Pancreas (tissue), 10 donors: ENCODE data around the gene SLC29A3. TPM values are rescaled to one million over a fixed set of nuclear protein-coding genes. Genes with fewer than 3 reads are reported as not detected.

Source experiments
- ATAC-seq, 4 donors: fragments of 200-7000 bp; cut with Tn5 transposase; one replicate each; pipeline versions ENCODE4 v1.8.0 to v1.9.1; 2020; ENCODE audit warnings: mild to moderate bottlenecking in 4 of 4, moderate library complexity in 4 of 4
- DNase-seq, 6 donors: peaks; one replicate each; pipeline ENCODE4 v3.0.0-alpha.2; 2020
- FAIRE-seq: peaks from 2 replicates; lab custom pipeline; 2012; peaks lifted over from hg19 to GRCh38; lab: Jason Lieb, UNC
- H3K27ac ChIP-seq, 4 donors: fragments of 200-600 bp; sonication (generic); 1 replicate in 3 of 4; 2 replicates in 1 of 4; pipeline versions ENCODE4 v1.5.0 to v1.8.0; 2020
- H3K27me3 ChIP-seq, 4 donors: fragments of 200-600 bp; one replicate each; pipeline ENCODE4 v1.8.0; 2021
- H3K36me3 ChIP-seq, 3 donors: fragments of 200-600 bp; sonication (generic) in 1 of 3; one replicate each; pipeline versions ENCODE4 v1.5.0 to v1.8.0; 2020 to 2021
- H3K4me1 ChIP-seq, 3 donors: fragments of 200-600 bp; one replicate each; pipeline ENCODE4 v1.8.0; 2021
- H3K4me3 ChIP-seq, 4 donors: fragments of 200-600 bp; sonication (generic) in 2 of 4; one replicate each; pipeline versions ENCODE4 v1.5.0 to v1.8.0; 2020 to 2021
- H3K9me3 ChIP-seq, 4 donors: fragments of 200-600 bp; one replicate each; pipeline ENCODE4 v1.8.0; 2021
- WGBS, 2 donors: extraction: QIAGEN DNeasy Blood & Tissue Kit; methylation state at CpG; one replicate each; pipeline ENCODE4 v1.1.7; 2013; 5-methylcytosine and 5-hydroxymethylcytosine counted together
- intact Hi-C, 3 donors: fragments of 100-400 bp; cut with DNase I; formaldehyde crosslinking; loops; one replicate each; pipeline versions ENCODE4 v1.11.1 to v1.14.2; 2022
- polyA plus RNA-seq, 2 donors: library from polyadenylated mRNA; stranded (reverse); fragments of 200-250 nt; gene quantifications; one replicate each; pipeline ENCODE4 v1.2.3, GENCODE V29; 2013
- total RNA-seq, 6 donors: library from RNA; stranded (reverse); fragmentation: NEBNext Ultra II Directional in 4 of 6; extraction: Animal tissue kit (Norgen Biotek cat#: 25700) in 4 of 6; gene quantifications; one replicate each; pipeline versions ENCODE4 v1.2.1 to v1.2.4, GENCODE V29; 2021 to 2023
- TF ChIP-seq, protein P1 (sequence below), 4 donors: fragments of 200-600 bp; sonication (generic) in 3 of 4; IDR thresholded peaks; one replicate each; pipeline versions ENCODE4 v1.5.0 to v1.8.0; 2021; ENCODE audit warnings: antibody characterized with exemption in 4 of 4
- donor health status: healthy with polysubstance abuse.
- donor health status: DM: no; HTN: no; CAD: no; lungs with moderate emphysema.
- donor health status: DM: no; HTN: no; CAD: no.
- donor health status: control.
- donor health status: control.
- donor health status: Bipolar disorder and iron deficiency.
- donor health status: DM: yes; HTN: yes; CAD: no.
- donor health status: DM: no; HTN: no; CAD: no.
- donor health status: DM: no; HTN: no; CAD: no.
- donor health status: DM: yes; HTN: yes; CAD: no.

SLC29A3 gene
- total and polyA plus RNA-seq, 8 donors = 2.2 to 7.0 (median 3.2) TPM

DNA sequence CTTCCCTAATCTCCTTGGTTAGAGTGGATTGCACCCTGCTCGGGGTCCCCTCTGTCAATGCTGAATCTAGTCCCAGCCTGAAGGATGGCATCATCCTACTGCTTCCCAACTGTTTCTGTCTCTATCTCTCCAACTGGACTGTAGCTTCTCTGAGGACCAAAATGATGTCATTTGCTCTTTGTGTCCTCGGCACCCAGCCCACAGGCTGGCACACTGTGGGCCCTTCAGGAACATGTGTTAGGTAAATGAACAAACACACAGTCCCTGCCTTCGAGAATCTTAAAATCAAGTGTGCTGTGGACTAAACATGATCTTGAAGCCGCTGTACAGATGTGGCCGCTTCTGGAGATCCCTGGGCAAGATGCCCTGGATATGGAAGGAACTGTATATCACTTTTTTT, 72.6 kb downstream of the SLC29A3 start:
- no peak for FAIRE-seq
- no peak overlapping the region for H3K27ac ChIP-seq
- DNase-seq = no peak
- intact Hi-C loops = loop anchor here in 1 of 3 donors (5.0 kb wide), 1 partner anchor 181 kb away; no protein-coding TSS in a partner anchor
- H3K4me1 ChIP-seq = no peaks in the 10 kb centered on the region
- H3K36me3 ChIP-seq = no peaks in the 10 kb centered on the region
- TF ChIP-seq, protein P1, sequence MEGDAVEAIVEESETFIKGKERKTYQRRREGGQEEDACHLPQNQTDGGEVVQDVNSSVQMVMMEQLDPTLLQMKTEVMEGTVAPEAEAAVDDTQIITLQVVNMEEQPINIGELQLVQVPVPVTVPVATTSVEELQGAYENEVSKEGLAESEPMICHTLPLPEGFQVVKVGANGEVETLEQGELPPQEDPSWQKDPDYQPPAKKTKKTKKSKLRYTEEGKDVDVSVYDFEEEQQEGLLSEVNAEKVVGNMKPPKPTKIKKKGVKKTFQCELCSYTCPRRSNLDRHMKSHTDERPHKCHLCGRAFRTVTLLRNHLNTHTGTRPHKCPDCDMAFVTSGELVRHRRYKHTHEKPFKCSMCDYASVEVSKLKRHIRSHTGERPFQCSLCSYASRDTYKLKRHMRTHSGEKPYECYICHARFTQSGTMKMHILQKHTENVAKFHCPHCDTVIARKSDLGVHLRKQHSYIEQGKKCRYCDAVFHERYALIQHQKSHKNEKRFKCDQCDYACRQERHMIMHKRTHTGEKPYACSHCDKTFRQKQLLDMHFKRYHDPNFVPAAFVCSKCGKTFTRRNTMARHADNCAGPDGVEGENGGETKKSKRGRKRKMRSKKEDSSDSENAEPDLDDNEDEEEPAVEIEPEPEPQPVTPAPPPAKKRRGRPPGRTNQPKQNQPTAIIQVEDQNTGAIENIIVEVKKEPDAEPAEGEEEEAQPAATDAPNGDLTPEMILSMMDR (IDR thresholded peaks at IDR 0.05) = no peak
- no peak overlapping the region for H3K4me3 ChIP-seq
- no peaks in the 10 kb centered on the region for H3K27me3 ChIP-seq
- WGBS, 2 donors = 61 to 75% methylated on average over 5 of the region's 5 CpGs
- no peaks in the 10 kb centered on the region for H3K9me3 ChIP-seq
- no peak for ATAC-seq

DNA sequence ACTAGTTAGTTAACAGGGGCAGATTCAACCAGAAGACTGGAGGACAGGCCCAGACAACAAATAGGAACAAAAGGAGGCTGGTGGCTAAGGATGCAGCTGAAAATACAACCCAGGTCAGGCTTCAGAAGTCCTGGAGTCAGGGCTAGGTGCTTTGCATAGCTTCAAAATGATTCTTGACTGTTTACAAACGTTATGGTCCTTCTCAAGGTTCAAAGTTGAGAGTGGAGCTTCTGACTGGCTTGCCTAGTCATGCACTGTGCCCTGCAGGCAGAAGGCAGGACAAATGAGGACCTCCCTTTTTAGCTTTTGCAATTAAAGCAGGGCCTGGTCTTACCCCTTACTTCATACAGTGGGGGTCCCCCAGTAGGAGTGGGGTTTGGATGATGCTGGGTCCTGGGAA, 73.2 kb downstream of the SLC29A3 start:
- Histone ChIP-seq H3K4me1 (peaks cover 0 to 2% (median under 1%) of the 10 kb centered on the region in 3 donors), H3K9me3 (no peaks in the 10 kb centered on the region), H3K27ac (no peak overlapping the region), H3K36me3 (no peaks in the 10 kb centered on the region), H3K27me3 (no peaks in the 10 kb centered on the region), H3K4me3 (no peak overlapping the region)
- TF ChIP-seq, protein P1 (IDR thresholded peaks at IDR 0.05) = no peak
- no peak for FAIRE-seq
- WGBS, 2 donors = 8 to 14% methylated on average over 1 of the region's 1 CpG
- DNase-seq = no peak
- ATAC-seq = no peak
- intact Hi-C loops = loop anchor here in 1 of 3 donors (5.0 kb wide), 1 partner anchor 180 kb away; no protein-coding TSS in a partner anchor

DNA sequence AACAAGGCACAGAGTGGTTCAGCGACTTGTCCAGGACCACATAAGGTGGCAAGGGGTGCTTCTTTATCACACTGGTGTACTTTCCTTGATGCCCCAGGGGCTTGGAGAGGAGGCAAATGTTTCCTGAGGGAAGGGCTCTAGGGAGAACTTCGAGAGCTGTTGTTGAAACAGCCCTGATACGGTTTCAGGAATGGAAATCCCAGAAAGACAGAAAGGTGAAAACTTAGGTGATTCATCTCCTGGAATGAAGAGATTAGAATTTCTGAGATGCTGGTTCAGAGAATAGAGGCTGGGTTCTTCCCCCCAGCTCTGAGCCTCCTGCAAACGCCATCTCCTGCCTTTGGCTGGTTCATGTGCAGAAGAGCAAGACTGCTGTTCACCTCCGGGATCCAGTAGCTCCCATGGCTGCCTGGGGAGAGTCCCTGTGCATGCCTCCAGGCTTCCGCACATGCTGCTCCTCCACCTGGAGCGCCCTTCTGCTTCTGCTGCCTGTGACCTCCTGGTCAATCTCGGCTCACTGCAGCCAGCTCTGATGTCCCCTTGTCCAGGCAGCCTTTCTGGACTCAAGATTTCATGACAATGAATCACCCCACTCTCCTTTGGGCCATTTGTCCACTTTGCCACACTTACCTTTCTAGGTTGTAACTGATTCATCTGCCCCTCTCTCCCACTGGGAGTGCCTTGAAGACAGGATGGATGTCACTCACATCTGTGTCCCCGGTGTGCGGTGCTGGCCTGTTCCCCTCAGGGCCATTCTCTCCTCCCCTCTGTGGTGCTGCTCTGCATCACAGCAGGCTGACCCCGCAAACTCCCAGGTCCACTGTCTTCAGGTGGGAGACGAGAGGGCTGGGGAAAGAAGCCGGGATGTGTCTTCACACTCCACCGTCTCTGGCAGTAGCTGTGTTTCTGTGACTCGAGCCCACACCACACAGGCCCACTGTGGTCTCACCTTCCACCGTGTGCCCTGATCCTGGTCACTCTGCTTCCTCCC, 74.0 kb downstream of the SLC29A3 start:
- peaks cover 0 to 10% (median 5%) of the 10 kb centered on the region in 3 donors for H3K4me1 ChIP-seq
- ATAC-seq = no peak

DNA sequence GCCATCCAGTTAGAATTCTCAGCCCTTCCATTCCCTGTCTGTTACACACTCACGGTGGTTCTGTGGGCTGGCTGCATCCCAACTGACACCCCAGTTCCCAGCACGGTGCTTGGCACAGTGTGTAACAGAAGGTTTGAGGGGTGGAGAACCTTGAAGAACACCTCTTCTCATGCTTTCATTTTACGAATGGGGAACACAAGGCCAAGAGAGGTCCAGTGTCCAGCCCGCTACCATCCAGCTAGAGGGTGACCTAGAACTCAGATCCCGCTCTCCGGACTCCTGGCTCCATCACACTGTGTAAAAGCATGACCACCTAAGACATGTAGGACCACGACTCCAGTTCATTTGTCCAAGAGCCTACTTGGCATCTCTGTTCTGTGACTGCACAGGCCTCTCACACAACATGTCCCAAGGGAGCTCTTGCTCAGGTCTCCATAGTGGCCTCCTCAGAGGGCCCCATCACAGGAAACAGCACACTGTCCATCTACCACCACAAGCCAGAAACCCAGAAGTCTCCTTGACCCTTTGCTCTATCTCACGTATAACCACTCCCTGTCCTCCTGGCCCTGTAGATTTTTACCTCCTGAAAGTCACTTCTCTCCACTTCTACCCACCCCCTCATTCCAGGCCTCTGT, 74.9 kb downstream of the SLC29A3 start:
- intact Hi-C loops = loop anchor here in 1 of 3 donors (5.0 kb wide), 1 partner anchor 178 kb away; no protein-coding TSS in a partner anchor
- WGBS, 2 donors = 74 to 83% methylated on average over 8 of the region's 8 CpGs

More for the DNA sequence above, 74.0 kb downstream of the SLC29A3 start:
- no peak for FAIRE-seq
- H3K36me3 ChIP-seq = no peaks in the 10 kb centered on the region
- H3K4me3 ChIP-seq = no peak overlapping the region
- H3K27ac ChIP-seq = no peak overlapping the region
- WGBS, 2 donors = 67 to 76% methylated on average over 16 of the region's 16 CpGs
- TF ChIP-seq, protein P1 (IDR thresholded peaks at IDR 0.05) = no peak
- DNase-seq = no peak
- intact Hi-C loops = loop anchor here in 1 of 3 donors (5.0 kb wide), 1 partner anchor 179 kb away; no protein-coding TSS in a partner anchor
- no peaks in the 10 kb centered on the region for H3K9me3 ChIP-seq
- peaks cover 0 to 3% (median 0%) of the 10 kb centered on the region in 4 donors for H3K27me3 ChIP-seq

More for the DNA sequence above, 74.9 kb downstream of the SLC29A3 start:
- FAIRE-seq (no peak), ATAC-seq (no peak), DNase-seq (no peak)
- H3K27me3 ChIP-seq = peaks cover 0 to 3% (median 0%) of the 10 kb centered on the region in 4 donors
- no peak overlapping the region for H3K27ac ChIP-seq
- peaks cover 0 to 10% (median 5%) of the 10 kb centered on the region in 3 donors for H3K4me1 ChIP-seq
- H3K36me3 ChIP-seq = no peaks in the 10 kb centered on the region
- H3K9me3 ChIP-seq = no peaks in the 10 kb centered on the region
- no peak overlapping the region for H3K4me3 ChIP-seq
- TF ChIP-seq, protein P1 (IDR thresholded peaks at IDR 0.05) = no peak
